HepG2 (cell line): ENCODE results near the gene ADGRG6. TPM values are rescaled to one million over a fixed set of nuclear protein-coding genes. Genes with fewer than 3 reads are reported as not detected.

ENCODE experiments used
- CEBPZ ChIP-seq: IDR thresholded peaks from 2 replicates; pipeline ENCODE4 v1.6.1; 2012; ENCODE audit warnings: low read length, improper control_type of control experiment
- EP300 ChIP-seq, 3 experiments: sonication (generic) in 1 of 3; formaldehyde crosslinking in 1 of 3; IDR thresholded peaks; 2 replicates each; pipeline versions ENCODE4 v1.5.1 to v1.6.1; 2011 to 2020; ENCODE audit warnings: low read depth in 2 of 3, low read length in 2 of 3, borderline replicate concordance in 1 of 3, improper control_type of control experiment in 1 of 3, mild to moderate bottlenecking in 1 of 3, missing genetic modification reagents in 1 of 3, moderate library complexity in 1 of 3
- RBFOX2 ChIP-seq: fragments of 200-400 bp; formaldehyde crosslinking; IDR thresholded peaks from 2 replicates; pipeline ENCODE4 v1.6.1; 2017; ENCODE audit warnings: low read depth, mild to moderate bottlenecking, low read length
- ZNF512 ChIP-seq: sonication (generic); formaldehyde crosslinking; IDR thresholded peaks from 2 replicates; pipeline ENCODE4 v1.4.0; 2020; ENCODE audit warnings: mild to moderate bottlenecking, missing genetic modification reagents
- ZNF619 ChIP-seq: sonication (generic); formaldehyde crosslinking; IDR thresholded peaks from 2 replicates; pipeline ENCODE4 v1.4.0; 2020; ENCODE audit warnings: mild to moderate bottlenecking, missing genetic modification reagents
- polyA plus RNA-seq, 8 experiments: library from polyadenylated mRNA; depleted of rRNA in 3 of 8; stranded (reverse) in 7 of 8; unstranded in 1 of 8; fragments of >200 nt; fragmentation: Illumina TruSeq in 4 of 8; extraction: Trizol in 4 of 8; gene quantifications; 2 replicates each; pipeline versions ENCODE4 v1.2.1 to v1.2.3, GENCODE V29; 2011 to 2016; ENCODE audit warnings: low read depth in 4 of 8, missing spikeins in 1 of 8, mixed read lengths in 1 of 8; ENCODE audit not compliant: insufficient read depth in 1 of 8
- total RNA-seq, 5 experiments: library from RNA; depleted of rRNA; stranded (reverse); fragments of >200 nt; fragmentation: Illumina TruSeq; extraction: Trizol; gene quantifications; 2 replicates each; pipeline ENCODE4 v1.2.3, GENCODE V29; 2016; ENCODE audit warnings: low read depth in 1 of 5
- TF ChIP-seq, protein P1 (sequence below): sonication (generic); formaldehyde crosslinking; conservative IDR thresholded peaks from 2 replicates; pipeline ENCODE4 v1.4.0; 2020; ENCODE audit warnings: mild to moderate bottlenecking, missing genetic modification reagents, moderate library complexity

ADGRG6 gene
- total and polyA plus RNA-seq, 2 of the 13 experiments (the other 11 are each of a cell fraction or from before 2014, with no cell fraction given) = 129 to 249 TPM

GRCh38 chr6:142478117-142478516, 176.3 kb downstream of the ADGRG6 start (continued):
- TF ChIP-seq CEBPZ = no peak
- no peak for TF ChIP-seq ZNF619
- TF ChIP-seq, protein P1, sequence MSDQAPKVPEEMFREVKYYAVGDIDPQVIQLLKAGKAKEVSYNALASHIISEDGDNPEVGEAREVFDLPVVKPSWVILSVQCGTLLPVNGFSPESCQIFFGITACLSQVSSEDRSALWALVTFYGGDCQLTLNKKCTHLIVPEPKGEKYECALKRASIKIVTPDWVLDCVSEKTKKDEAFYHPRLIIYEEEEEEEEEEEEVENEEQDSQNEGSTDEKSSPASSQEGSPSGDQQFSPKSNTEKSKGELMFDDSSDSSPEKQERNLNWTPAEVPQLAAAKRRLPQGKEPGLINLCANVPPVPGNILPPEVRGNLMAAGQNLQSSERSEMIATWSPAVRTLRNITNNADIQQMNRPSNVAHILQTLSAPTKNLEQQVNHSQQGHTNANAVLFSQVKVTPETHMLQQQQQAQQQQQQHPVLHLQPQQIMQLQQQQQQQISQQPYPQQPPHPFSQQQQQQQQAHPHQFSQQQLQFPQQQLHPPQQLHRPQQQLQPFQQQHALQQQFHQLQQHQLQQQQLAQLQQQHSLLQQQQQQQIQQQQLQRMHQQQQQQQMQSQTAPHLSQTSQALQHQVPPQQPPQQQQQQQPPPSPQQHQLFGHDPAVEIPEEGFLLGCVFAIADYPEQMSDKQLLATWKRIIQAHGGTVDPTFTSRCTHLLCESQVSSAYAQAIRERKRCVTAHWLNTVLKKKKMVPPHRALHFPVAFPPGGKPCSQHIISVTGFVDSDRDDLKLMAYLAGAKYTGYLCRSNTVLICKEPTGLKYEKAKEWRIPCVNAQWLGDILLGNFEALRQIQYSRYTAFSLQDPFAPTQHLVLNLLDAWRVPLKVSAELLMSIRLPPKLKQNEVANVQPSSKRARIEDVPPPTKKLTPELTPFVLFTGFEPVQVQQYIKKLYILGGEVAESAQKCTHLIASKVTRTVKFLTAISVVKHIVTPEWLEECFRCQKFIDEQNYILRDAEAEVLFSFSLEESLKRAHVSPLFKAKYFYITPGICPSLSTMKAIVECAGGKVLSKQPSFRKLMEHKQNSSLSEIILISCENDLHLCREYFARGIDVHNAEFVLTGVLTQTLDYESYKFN (CRISPR knock-in tag) = no peak
- TF ChIP-seq ZNF512 = no peak
- TF ChIP-seq RBFOX2 = no peak
- TF ChIP-seq EP300 (IDR thresholded peaks at IDR 0.05; ENCODE audit: low read depth in 2 of 2, low read length in 2 of 2) = no peak
- no peak for TF ChIP-seq EP300 (CRISPR knock-in tag; IDR thresholded peaks at IDR 0.05; ENCODE audit: borderline replicate concordance)
